NT2/D1 (cell line): Measurements from ENCODE around the gene SDK1.

Source experiments
- YY1 ChIP-seq: IDR thresholded peaks from 2 replicates; pipeline ENCODE4 v1.6.1; 2011; ENCODE audit not compliant: insufficient read length, insufficient read depth
- ZNF274 ChIP-seq: IDR thresholded peaks from 2 replicates; pipeline ENCODE4 v1.6.1; 2011; ENCODE audit warnings: mild to moderate bottlenecking, low read depth, low read length

DNA sequence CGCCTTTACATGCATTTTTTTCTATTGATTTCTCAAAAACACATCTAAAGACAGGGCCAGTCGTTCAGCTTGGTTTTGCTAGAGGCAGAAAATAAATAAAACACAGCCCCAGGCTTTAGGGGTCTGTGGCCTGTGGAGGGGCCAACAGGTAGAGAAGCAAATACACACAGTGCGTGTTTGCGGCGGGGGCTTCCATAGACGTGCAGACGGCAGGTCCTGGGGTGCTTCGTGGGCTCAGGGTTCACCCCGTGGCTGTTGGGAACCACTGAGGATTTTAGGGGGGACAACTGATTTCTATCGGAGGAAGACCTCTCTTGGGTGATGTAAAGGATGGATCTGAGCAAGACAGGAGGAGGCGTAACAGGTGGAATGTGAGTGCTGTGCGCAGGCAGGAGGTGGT is 935.3 kb downstream of the SDK1 start:
- TF ChIP-seq YY1 (no peak), ZNF274 (no peak)
